Cortex of kidney (tissue), 1 donor: ENCODE data around the gene PDE8B.

Source experiments
- DNase-seq: peaks from one replicate; lab custom pipeline; 2025; lab: John Stamatoyannopoulos, UW

The PDE8B gene

GRCh38 chr5:77230727-77231470, 20.4 kb downstream of the PDE8B start:
- no peak for DNase-seq

- DNase-seq = no peak
Observed at GRCh38 chr5:77231471-77232138, 21.1 kb downstream of the PDE8B start.

DNA sequence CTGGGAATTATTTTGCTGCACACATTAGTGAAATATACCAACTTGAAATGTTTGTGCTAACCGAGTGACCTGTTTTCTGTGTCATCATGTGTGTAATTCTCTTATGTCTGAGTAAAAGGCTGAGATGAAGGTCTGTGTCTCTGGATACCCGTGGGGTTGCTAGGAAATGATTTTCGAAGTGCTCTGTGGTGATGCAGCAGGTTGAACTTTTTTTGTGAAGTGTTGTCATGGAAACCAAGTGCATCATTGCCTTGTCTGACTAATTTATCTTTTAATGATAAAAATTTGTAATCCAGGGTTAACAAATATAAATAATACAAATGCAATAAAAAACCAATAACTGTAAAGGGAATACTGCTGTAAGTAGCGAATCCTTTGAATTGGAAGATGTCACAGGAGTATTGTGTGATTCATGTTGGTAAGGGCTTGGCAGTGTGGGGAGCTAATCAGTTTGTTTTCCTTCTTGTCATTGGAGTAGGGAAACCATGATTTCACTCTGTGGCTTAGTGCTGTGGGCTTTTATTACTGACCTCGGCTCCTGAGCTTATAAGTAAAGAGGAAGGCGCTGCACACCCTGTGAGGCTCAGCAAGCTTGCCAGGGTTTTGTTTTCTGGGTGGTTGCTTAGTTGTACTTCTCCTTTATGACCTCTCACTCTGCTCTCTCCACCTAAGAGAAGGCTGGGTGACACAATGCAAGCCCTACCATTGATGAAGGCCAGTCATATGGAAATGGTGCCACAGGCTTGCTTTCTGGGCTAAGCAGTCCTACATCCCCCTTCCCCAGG, 22.3 kb downstream of the PDE8B start:
- DNase-seq = no peak

GRCh38 chr5:77235846-77236721, 25.6 kb downstream of the PDE8B start:
- no peak for DNase-seq

GRCh38 chr5:77239126-77239741, 28.8 kb downstream of the PDE8B start:
- no peak for DNase-seq

- no peak for DNase-seq
Observed at GRCh38 chr5:77241444-77241843, 31.0 kb downstream of the PDE8B start.

GRCh38 chr5:77249475-77249874, 39.0 kb downstream of the PDE8B start:
- DNase-seq = no peak

- DNase-seq = no peak
Observed at GRCh38 chr5:77250021-77250420, 39.5 kb downstream of the PDE8B start.

DNA sequence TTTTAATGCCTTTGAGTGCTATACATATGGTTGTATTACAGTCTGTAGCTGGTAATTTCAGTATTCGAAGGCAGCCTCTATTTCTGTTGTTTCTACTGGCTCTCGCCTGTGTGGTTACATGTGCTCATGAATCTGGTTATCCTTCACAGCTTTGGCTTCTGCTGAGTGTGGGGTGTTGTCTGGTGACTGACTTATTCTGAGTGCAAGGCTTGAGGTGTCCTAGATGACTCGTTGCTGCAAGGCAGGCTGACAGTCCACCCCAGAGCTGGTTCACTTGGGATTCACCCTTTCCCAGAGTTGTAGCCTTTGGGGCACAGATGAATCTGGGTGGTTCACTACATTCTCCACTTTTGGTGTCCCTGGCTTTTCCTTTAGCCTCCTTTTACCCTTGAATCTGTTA, 41.4 kb downstream of the PDE8B start:
- no peak for DNase-seq

- DNase-seq = no peak
Observed at GRCh38 chr5:77255617-77256016, 45.1 kb downstream of the PDE8B start.

DNA sequence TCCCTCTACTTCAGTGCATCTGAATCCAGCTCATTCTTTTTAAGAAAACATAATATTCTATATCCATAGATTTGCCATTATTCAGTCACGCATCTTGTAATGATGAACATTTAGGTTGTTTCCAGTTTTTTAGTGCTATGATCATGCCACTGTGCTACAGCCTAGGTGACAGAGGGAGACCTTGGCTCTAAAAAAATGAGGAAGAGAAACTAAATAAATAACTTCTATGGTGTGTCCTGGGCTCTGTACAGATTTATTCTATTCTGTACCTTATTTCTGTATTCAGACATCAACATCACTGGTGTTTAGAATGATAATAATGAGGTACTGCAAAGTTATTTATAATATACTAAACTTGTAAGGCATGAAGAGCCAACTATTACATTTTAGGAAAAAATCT, 45.9 kb downstream of the PDE8B start:
- no peak for DNase-seq

DNA sequence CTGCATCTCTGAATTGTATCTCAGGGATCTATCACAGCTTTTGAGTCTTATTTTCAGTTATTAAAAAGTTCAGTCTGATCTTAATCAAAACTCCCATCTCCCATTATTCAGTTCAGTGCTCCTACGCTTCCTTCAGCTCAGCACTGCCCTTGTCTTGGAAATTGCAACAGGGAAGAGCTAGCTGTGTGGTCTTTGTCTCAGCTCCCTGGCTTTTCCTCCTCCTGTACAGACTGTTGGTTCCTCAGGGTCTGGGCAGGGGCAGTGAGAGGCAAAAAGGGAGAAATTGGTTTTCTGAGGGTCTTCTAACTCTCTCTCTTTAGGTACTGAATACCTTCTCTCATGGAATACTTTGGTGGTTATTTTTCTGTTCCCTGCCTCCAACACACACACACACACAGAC, 48.2 kb downstream of the PDE8B start:
- DNase-seq = no peak

DNA sequence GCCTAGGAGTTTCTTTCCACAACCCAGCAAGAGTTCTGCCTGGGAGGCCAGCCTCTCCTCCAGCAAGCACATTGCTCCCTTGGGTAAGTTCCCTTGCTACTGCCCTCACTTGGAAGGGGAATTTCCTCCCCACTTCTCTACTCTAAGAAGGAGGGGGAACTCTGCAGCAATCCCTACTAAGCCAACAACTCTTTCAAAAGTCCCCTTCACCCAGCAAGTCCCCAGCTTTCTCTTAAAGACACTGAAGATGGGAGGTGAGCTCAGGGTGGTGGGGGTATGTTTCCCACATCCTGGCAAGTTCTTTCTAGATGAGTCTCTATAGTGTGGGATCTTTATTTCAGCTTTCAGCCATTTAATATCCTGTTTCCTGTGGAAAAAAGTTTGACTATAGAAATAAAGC, 49.0 kb downstream of the PDE8B start:
- no peak for DNase-seq

DNA sequence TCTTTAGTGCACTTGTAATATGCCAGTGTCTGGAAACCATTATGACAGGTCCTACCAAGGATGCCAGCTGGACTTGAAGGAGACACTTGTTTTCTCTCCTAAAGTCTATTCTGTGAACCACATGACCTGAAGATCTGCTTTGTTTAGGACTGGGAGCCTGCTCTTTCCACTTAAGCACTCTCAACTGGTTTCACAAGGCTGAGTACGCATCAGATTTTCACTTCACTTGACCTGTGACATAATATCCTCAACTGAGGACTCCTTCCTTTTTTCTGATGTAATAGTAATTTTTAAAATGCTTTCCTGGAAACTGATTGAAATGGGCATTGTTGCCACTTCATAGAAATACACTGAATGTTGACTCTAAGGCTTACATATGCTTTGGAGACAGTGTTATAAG, 52.2 kb downstream of the PDE8B start:
- no peak for DNase-seq

GRCh38 chr5:77266291-77266690, 55.8 kb downstream of the PDE8B start:
- no peak for DNase-seq

- DNase-seq = no peak
Observed at GRCh38 chr5:77267496-77267895, 57.0 kb downstream of the PDE8B start.

- no peak for DNase-seq
Observed at GRCh38 chr5:77272206-77272605, 61.7 kb downstream of the PDE8B start.

DNA sequence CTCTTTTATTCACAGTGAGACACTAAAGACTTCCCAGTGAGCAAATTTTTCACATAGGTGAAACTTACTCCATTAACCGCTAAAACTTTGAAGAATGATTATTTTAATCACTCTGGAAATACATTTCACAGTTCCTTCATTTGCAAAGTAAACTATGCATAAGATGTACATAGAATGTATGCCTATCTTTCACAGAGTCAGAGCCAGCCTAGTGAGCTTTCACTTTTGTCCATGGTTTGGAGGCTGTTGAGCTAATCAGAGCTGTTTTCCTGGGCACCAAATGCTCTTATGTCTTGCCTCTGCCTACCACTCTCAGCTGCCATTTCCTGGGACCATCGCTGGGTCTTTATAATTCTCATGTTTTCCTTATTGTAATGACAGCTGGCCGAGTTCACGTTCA, 67.3 kb downstream of the PDE8B start:
- no peak for DNase-seq

- DNase-seq = no peak
Observed at GRCh38 chr5:77280036-77280435, 69.6 kb downstream of the PDE8B start.

DNA sequence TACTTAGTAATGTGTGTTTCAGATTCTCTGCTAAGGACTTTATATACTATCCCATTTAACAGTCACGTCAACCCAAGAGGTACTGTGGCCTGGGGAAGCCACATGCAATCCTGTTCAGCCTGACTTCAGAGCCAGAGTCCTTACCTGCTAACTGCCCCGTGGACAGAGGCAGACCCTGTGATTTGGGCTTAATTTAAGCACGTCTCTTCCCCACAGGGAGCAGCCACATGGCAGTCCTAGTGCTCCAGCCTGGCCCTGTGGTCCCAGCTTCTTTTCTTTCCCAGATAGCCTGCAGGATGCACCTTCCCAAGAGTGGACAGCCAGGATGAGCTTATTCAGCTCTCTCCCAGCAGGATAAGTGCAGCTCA, 71.5 kb downstream of the PDE8B start:
- no peak for DNase-seq

DNA sequence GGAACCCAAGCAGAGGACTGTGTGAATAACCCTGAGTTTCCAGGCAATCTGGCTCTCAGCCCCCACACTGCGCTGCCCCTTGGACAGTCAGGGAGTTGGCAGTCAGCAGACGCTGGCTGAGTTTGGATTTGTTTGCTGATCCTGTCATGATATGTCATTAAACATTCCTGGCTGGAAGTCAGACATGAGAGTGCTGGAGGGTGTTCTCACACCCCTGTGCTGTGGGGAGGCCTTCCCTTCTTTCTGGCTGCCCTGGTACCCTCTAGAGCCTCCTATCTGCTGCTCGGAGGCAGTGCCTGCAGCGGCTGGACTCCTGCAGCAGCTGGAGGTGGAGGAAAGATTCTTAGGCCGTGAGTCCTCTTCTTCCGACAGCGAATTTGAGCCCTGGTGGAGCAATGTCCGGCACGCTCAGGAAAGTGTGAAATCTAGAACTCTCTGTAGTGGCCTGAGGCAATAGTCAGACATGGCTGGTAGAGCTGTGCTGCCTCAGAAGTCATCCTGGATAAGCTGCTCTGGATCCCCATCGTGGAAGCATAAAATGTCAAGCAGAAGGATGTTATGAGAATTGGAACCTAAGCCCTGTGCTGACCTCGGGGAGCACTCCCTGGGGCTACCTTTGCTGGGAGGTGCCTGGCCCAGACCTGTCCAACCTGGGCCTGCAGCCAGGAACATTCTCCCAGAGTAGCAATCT, 72.0 kb downstream of the PDE8B start:
- DNase-seq = no peak
